ENCODE results near the gene PRKD3. TPM values are rescaled to one million over a fixed set of nuclear protein-coding genes. Genes with fewer than 3 reads are reported as not detected.

PRKD3 gene
- total and polyA plus RNA-seq, 9 of the 15 experiments (the other 6 are each of a cell fraction or from before 2014, with no cell fraction given): 4.7 to 26.7 (median 17.0) TPM

DNA sequence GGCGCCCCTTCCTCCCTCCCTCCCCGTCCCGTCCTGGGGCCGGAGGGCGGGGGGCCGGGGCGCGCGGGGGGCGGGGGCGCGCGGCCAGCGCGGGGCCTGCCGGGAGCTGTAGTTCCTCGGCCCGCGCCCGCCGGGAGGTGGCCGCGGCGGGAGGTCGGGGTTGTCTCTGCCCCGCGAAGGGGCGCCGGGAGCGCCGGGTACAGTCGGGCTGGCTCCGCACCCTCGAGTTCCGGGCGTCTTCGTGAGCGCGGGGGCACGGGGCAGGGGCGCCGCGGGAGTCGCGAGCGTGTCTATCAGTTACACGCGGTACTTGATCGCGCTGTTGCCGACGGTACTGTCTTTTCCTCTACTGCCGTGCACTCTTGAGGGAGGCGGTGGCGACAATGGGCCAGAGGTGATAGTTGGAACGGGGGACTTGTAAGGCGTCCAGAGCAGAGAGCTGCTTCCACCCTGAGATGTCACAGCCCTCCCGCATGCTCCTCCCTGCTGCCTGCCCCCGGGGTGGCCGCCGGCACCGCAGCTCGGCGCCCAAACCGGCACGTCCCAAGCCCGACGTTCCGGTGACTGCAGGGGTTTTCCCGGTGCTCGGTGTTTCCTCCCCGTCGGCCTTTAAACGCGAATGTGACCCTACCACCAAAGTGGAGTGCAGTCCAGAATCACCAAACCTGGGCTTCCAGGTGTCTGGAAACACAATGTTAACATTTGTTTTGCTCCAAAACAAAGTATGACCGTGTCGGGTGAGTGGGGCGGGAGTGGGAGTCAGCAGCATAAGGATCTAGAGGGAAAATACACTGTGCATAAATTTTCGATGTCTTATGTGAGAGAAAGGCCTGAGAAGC, at the start of gene PRKD3 (continued):
- peak; percentile 12 for TF ChIP-seq TBP (optimal IDR thresholded peaks at IDR 0.05; ENCODE audit: low read depth, low read length)
- TF ChIP-seq ZNF644 (tag; IDR thresholded peaks at IDR 0.05; ENCODE audit: low read depth): no peak
- peak; percentile 60 for TF ChIP-seq NFIC (IDR thresholded peaks at IDR 0.05)
- no peak for TF ChIP-seq GATAD2B (IDR thresholded peaks at IDR 0.05; ENCODE audit: borderline replicate concordance)
- TF ChIP-seq BRF2 (IDR thresholded peaks at IDR 0.05; ENCODE audit: borderline replicate concordance, insufficient read depth, insufficient read length): no peak
- TF ChIP-seq NRF1 (conservative IDR thresholded peaks at IDR 0.05 in 1 of 2, IDR thresholded peaks at IDR 0.05 in 1 of 2): peak; percentile 16 to 27; a peak in 1 of 4 replicates
- TF ChIP-seq HDAC8 (tag; IDR thresholded peaks at IDR 0.05): peak; percentile 54; the same call in 1 of the 2 replicates
- no peak for TF ChIP-seq ZNF175 (CRISPR knock-in tag; IDR thresholded peaks at IDR 0.05; ENCODE audit: low read depth)
- no peak for TF ChIP-seq ZNF77 (CRISPR knock-in tag; IDR thresholded peaks at IDR 0.05)
- TF ChIP-seq MTF1 (CRISPR knock-in tag; IDR thresholded peaks at IDR 0.05; ENCODE audit: borderline replicate concordance): no peak
- TF ChIP-seq FOXA1 (IDR thresholded peaks at IDR 0.05; ENCODE audit: borderline replicate concordance): no peak
- no peak for TF ChIP-seq SRSF1 (IDR thresholded peaks at IDR 0.05; ENCODE audit: low read depth, low read length)
- TF ChIP-seq FOSL1 (tag; conservative IDR thresholded peaks at IDR 0.05): no peak
- TF ChIP-seq HMG20A (CRISPR knock-in tag; conservative IDR thresholded peaks at IDR 0.05): no peak
- TF ChIP-seq LCOR (CRISPR knock-in tag; IDR thresholded peaks at IDR 0.05): no peak
- TF ChIP-seq POLR2A (conservative IDR thresholded peaks at IDR 0.05): peak; percentile 69
- TF ChIP-seq ETS1 (conservative IDR thresholded peaks at IDR 0.05; ENCODE audit: control insufficient read depth, low read depth, low read length): peak; percentile 51; the same call in 1 of the 2 replicates
- TF ChIP-seq RBM17 (IDR thresholded peaks at IDR 0.05; ENCODE audit: borderline replicate concordance, low read depth, low read length): no peak
- TF ChIP-seq, protein P1, sequence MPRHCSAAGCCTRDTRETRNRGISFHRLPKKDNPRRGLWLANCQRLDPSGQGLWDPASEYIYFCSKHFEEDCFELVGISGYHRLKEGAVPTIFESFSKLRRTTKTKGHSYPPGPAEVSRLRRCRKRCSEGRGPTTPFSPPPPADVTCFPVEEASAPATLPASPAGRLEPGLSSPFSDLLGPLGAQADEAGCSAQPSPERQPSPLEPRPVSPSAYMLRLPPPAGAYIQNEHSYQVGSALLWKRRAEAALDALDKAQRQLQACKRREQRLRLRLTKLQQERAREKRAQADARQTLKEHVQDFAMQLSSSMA (CRISPR knock-in tag; IDR thresholded peaks at IDR 0.05): no peak
- TF ChIP-seq ZNF354B (CRISPR knock-in tag; IDR thresholded peaks at IDR 0.05): no peak
- no peak for TF ChIP-seq MEF2A (IDR thresholded peaks at IDR 0.05; ENCODE audit: control insufficient read depth, low read depth, low read length)
- TF ChIP-seq ZMIZ1 (IDR thresholded peaks at IDR 0.05; ENCODE audit: low read depth in 2 of 2, low read length in 2 of 2): no peak
- peak; percentile 35 for TF ChIP-seq POLR2B (IDR thresholded peaks at IDR 0.05; ENCODE audit: low read depth, partially characterized antibody)
